AG08395 (cell line): Measurements from ENCODE around the gene MRPL14.

ENCODE experiments used
- DNase-seq: peaks from one replicate; pipeline ENCODE4 v3.0.0; 2012; ENCODE audit warnings: mixed read lengths, low spot score

Gene MRPL14

GRCh38 chr6:44122801-44123200 lies 4.5 kb downstream of the MRPL14 start:
- no peak for DNase-seq

- no peak for DNase-seq
Measured at GRCh38 chr6:44120692-44121443, 6.4 kb downstream of the MRPL14 start.

- no peak for DNase-seq
Measured at GRCh38 chr6:44119704-44120262, 7.5 kb downstream of the MRPL14 start.

- DNase-seq = no peak
Measured at GRCh38 chr6:44117397-44118128, 9.7 kb downstream of the MRPL14 start.

GRCh38 chr6:44116641-44117382 lies 10.4 kb downstream of the MRPL14 start:
- peak; percentile 89 for DNase-seq

GRCh38 chr6:44115866-44116265 lies 11.4 kb downstream of the MRPL14 start:
- DNase-seq = no peak

- DNase-seq = no peak
Measured at GRCh38 chr6:44113414-44113813, 13.8 kb downstream of the MRPL14 start.

GRCh38 chr6:44111434-44112417 lies 15.5 kb downstream of the MRPL14 start:
- DNase-seq = no peak

GRCh38 chr6:44110966-44111365 lies 16.3 kb downstream of the MRPL14 start:
- DNase-seq = no peak

- no peak for DNase-seq
Measured at GRCh38 chr6:44110005-44110676, 17.1 kb downstream of the MRPL14 start.

GRCh38 chr6:44109212-44109611 lies 18.0 kb downstream of the MRPL14 start:
- no peak for DNase-seq

GRCh38 chr6:44108471-44108870 lies 18.8 kb downstream of the MRPL14 start:
- DNase-seq = no peak

GRCh38 chr6:44107017-44107416 lies 20.2 kb downstream of the MRPL14 start:
- DNase-seq = no peak

GRCh38 chr6:44105993-44106740 lies 21.1 kb downstream of the MRPL14 start:
- no peak for DNase-seq

GRCh38 chr6:44105146-44105545 lies 22.1 kb downstream of the MRPL14 start:
- DNase-seq = no peak

GRCh38 chr6:44104481-44105021 lies 22.7 kb downstream of the MRPL14 start:
- no peak for DNase-seq

- no peak for DNase-seq
Measured at GRCh38 chr6:44102527-44102926, 24.7 kb downstream of the MRPL14 start.

GRCh38 chr6:44101832-44102231 lies 25.4 kb downstream of the MRPL14 start:
- no peak for DNase-seq

- DNase-seq = peak; percentile 71
Measured at GRCh38 chr6:44100088-44100550, 27.1 kb downstream of the MRPL14 start.

- DNase-seq = no peak
Measured at GRCh38 chr6:44099192-44099591, 28.1 kb downstream of the MRPL14 start.
